Measurements from ENCODE around the gene SVOPL. TPM values are rescaled to one million over a fixed set of nuclear protein-coding genes. Genes with fewer than 3 reads are reported as not detected.

Gene SVOPL
- total and polyA plus RNA-seq, 2 donors (not counting 1 experiment from before 2014, with no cell fraction given) = not detected

GRCh38 chr7:138749960-138750359 is 48.8 kb upstream of the SVOPL start:
- WGBS (ENCODE audit: insufficient coverage) = 94% methylated on average over 3 of the region's 3 CpGs
- ATAC-seq (ENCODE audit: low read depth) (no peak), DNase-seq (no peak)
- no peaks in the 10 kb centered on the region for H3K27me3 ChIP-seq (replicated peaks in 1 of 4; ENCODE audit: control extremely low read depth in 1 of 4, control insufficient read depth in 3 of 4, insufficient read depth in 4 of 4, low read length in 3 of 4)
- H3K9me3 ChIP-seq (ENCODE audit: control extremely low read depth in 1 of 3, control insufficient read depth in 2 of 3, insufficient read depth in 1 of 3, low read length in 2 of 3) = peaks cover 0 to 9% (median 0%) of the 10 kb centered on the region in 3 donors
- Mint-ChIP-seq H3K9me3 (ENCODE audit: insufficient read depth) (no peaks in the 10 kb centered on the region), H3K4me3 (no peak overlapping the region), H3K27ac (no peak overlapping the region), H3K27me3 (peaks cover 8% of the 10 kb centered on the region), H3K4me1 (no peaks in the 10 kb centered on the region)
- POLR2A ChIA-PET = no interaction called here
- no peaks in the 10 kb centered on the region for H4K20me1 ChIP-seq (ENCODE audit: control insufficient read depth, insufficient read depth, low read length, poor library complexity, severe bottlenecking)
- no peak for TF ChIP-seq CTCF (IDR thresholded peaks at IDR 0.05)
- no peak for TF ChIP-seq EZH2 (IDR thresholded peaks at IDR 0.05; ENCODE audit: borderline replicate concordance, insufficient read depth, low read depth, low read length, poor library complexity, severe bottlenecking)
- H3K4me3 ChIP-seq (ENCODE audit: control extremely low read depth in 1 of 5, extremely low read depth in 1 of 5, insufficient read depth in 1 of 5, low read depth in 2 of 5, low read length in 4 of 5) = no peak overlapping the region
- H2AFZ ChIP-seq (ENCODE audit: insufficient read depth, low read depth, low read length, poor library complexity, severe bottlenecking) = no peak overlapping the region
- peaks cover 0 to 2% of the 10 kb centered on the region in 2 donors for H3K4me1 ChIP-seq (ENCODE audit: control insufficient read depth in 2 of 2, insufficient read depth in 2 of 2, low read length in 2 of 2)
- no peak overlapping the region for H3K9ac ChIP-seq (ENCODE audit: low read length)
- H3K27ac ChIP-seq (ENCODE audit: low read length in 2 of 2) = no peak overlapping the region
- no peaks in the 10 kb centered on the region for H3K79me2 ChIP-seq (ENCODE audit: control insufficient read depth, insufficient read depth, low read length)
- intact Hi-C loops (cut with micrococcal nuclease) = no loop called here
- CTCF ChIA-PET = no interaction called here
- no peak overlapping the region for H3K4me2 ChIP-seq (replicated peaks; ENCODE audit: low read depth, low read length, poor library complexity, severe bottlenecking)
- H3K36me3 ChIP-seq (replicated peaks in 1 of 2; ENCODE audit: control extremely low read depth in 1 of 2, control insufficient read depth in 1 of 2, extremely low read depth in 1 of 2, insufficient read depth in 2 of 2, low read length in 1 of 2) = no peaks in the 10 kb centered on the region

GRCh38 chr7:138748666-138749065 is 47.5 kb upstream of the SVOPL start:
- ATAC-seq (ENCODE audit: low read depth) (no peak), DNase-seq (no peak)
- Histone ChIP-seq H3K79me2 (ENCODE audit: control insufficient read depth, insufficient read depth, low read length) (no peaks in the 10 kb centered on the region), H3K4me1 (ENCODE audit: control insufficient read depth in 2 of 2, insufficient read depth in 2 of 2, low read length in 2 of 2) (peaks cover 0 to 2% of the 10 kb centered on the region in 2 donors), H3K36me3 (replicated peaks in 1 of 2; ENCODE audit: control extremely low read depth in 1 of 2, control insufficient read depth in 1 of 2, extremely low read depth in 1 of 2, insufficient read depth in 2 of 2, low read length in 1 of 2) (no peaks in the 10 kb centered on the region), H3K9ac (ENCODE audit: low read length) (no peak overlapping the region), H3K4me2 (replicated peaks; ENCODE audit: low read depth, low read length, poor library complexity, severe bottlenecking) (no peak overlapping the region), H3K9me3 (ENCODE audit: control extremely low read depth in 1 of 3, control insufficient read depth in 2 of 3, insufficient read depth in 1 of 3, low read length in 2 of 3) (peaks cover 0 to 9% (median 0%) of the 10 kb centered on the region in 3 donors), H2AFZ (ENCODE audit: insufficient read depth, low read depth, low read length, poor library complexity, severe bottlenecking) (no peak overlapping the region), H4K20me1 (ENCODE audit: control insufficient read depth, insufficient read depth, low read length, poor library complexity, severe bottlenecking) (no peaks in the 10 kb centered on the region), H3K4me3 (ENCODE audit: control extremely low read depth in 1 of 5, extremely low read depth in 1 of 5, insufficient read depth in 1 of 5, low read depth in 2 of 5, low read length in 4 of 5) (no peak overlapping the region), H3K27ac (ENCODE audit: low read length in 2 of 2) (no peak overlapping the region), H3K27me3 (replicated peaks in 1 of 4; ENCODE audit: control extremely low read depth in 1 of 4, control insufficient read depth in 3 of 4, insufficient read depth in 4 of 4, low read length in 3 of 4) (no peaks in the 10 kb centered on the region)
- H3K4me1 Mint-ChIP-seq = no peaks in the 10 kb centered on the region
- intact Hi-C loops (cut with micrococcal nuclease) = no loop called here
- TF ChIP-seq EZH2 (IDR thresholded peaks at IDR 0.05; ENCODE audit: borderline replicate concordance, insufficient read depth, low read depth, low read length, poor library complexity, severe bottlenecking) (no peak), CTCF (IDR thresholded peaks at IDR 0.05) (no peak)
- ChIA-PET CTCF (no interaction called here), POLR2A (no interaction called here)
- no peak overlapping the region for H3K27ac Mint-ChIP-seq
- 96% methylated on average over 4 of the region's 6 CpGs for WGBS (ENCODE audit: insufficient coverage)
- no peak overlapping the region for H3K4me3 Mint-ChIP-seq
- peaks cover 8% of the 10 kb centered on the region for H3K27me3 Mint-ChIP-seq
- no peaks in the 10 kb centered on the region for H3K9me3 Mint-ChIP-seq (ENCODE audit: insufficient read depth)
